Activated B cell treated with CpG ODN at 0.5 μM for 24 hours (primary cell): ENCODE data around the gene PEF1. TPM values are rescaled to one million over a fixed set of nuclear protein-coding genes. Genes with fewer than 3 reads are reported as not detected.
A peak's percentile ranks its signal among the peaks of the same experiment; 100 is the strongest.
"Not testable (repeated sequence)": the region's sequence is repeated elsewhere in the genome, so short reads cannot be mapped to it uniquely, and the experiment has no call there.

Source experiments
- ATAC-seq: fragments of 200-7000 bp; cut with Tn5 transposase; one replicate; pipeline ENCODE4 v1.10.0; 2021; ENCODE audit warnings: low read depth, mild to moderate bottlenecking, moderate library complexity
- CTCF ChIA-PET: fragments of 350-600 bp; sonication (Branson Sonifier 250); formaldehyde crosslinking; loops from one replicate; lab custom pipeline; 2021; ENCODE audit warnings: antibody characterized with exemption; lab: Charles Lee
- POLR2A ChIA-PET: fragments of 350-600 bp; sonication (Branson Sonifier 250); formaldehyde crosslinking; loops from one replicate; lab custom pipeline; 2021; ENCODE audit warnings: antibody characterized with exemption; lab: Charles Lee
- DNase-seq: peaks from one replicate; pipeline ENCODE4 v3.0.0; 2022
- H3K27ac Mint-ChIP-seq: one replicate; pipeline ENCODE4 v1.8.0; 2020; ENCODE audit warnings: mixed read lengths
- H3K27me3 Mint-ChIP-seq: one replicate; pipeline ENCODE4 v1.8.0; 2021; ENCODE audit warnings: mixed read lengths
- H3K36me3 Mint-ChIP-seq: one replicate; pipeline ENCODE4 v1.8.0; 2021; ENCODE audit warnings: low read depth, mixed read lengths
- H3K4me1 Mint-ChIP-seq: one replicate; pipeline ENCODE4 v1.8.0; 2021; ENCODE audit warnings: mixed read lengths
- H3K4me3 Mint-ChIP-seq: one replicate; pipeline ENCODE4 v1.8.0; 2020; ENCODE audit warnings: mild to moderate bottlenecking, mixed read lengths
- H3K9me3 Mint-ChIP-seq: one replicate; pipeline ENCODE4 v1.8.0; 2020; ENCODE audit warnings: mixed read lengths
- CTCF ChIP-seq: fragments of 200-600 bp; IDR thresholded peaks from one replicate; pipeline ENCODE4 v1.8.0; 2022; ENCODE audit warnings: antibody characterized with exemption, mild to moderate bottlenecking
- intact Hi-C: fragments of 100-400 bp; cut with micrococcal nuclease; formaldehyde crosslinking; loops from one replicate; pipeline ENCODE4 v1.15.1; 2024
- total RNA-seq: library from RNA; stranded (reverse); gene quantifications from 2 replicates; pipeline ENCODE4 v1.2.3, GENCODE V29; 2022

The PEF1 gene
- total RNA-seq, 1 donor from 2014 or later, result 58.0 TPM

- ChIA-PET CTCF (interaction anchor here (0.7 to 1.0 kb wide), 2 partner anchors 25 to 48 kb away, joined by 3 read pairs; partner anchors contain the start of gene HCRTR1), POLR2A (no interaction called here)
- DNase-seq, result no peak
- no peak overlapping the region for H3K4me3 Mint-ChIP-seq
- no peaks in the 10 kb centered on the region for H3K36me3 Mint-ChIP-seq
- ATAC-seq, result no peak
- no peak overlapping the region for H3K27ac Mint-ChIP-seq
- intact Hi-C loops, result no loop called here
- peaks cover 21% of the 10 kb centered on the region for H3K4me1 Mint-ChIP-seq
- H3K27me3 Mint-ChIP-seq, result peaks cover 25% of the 10 kb centered on the region
- H3K9me3 Mint-ChIP-seq, result no peaks in the 10 kb centered on the region
- no peak for TF ChIP-seq CTCF
Observed at GRCh38 chr1:31592132-31592531, 52.5 kb downstream of the PEF1 start.

- intact Hi-C loops, result no loop called here
- POLR2A ChIA-PET, result no interaction called here
- DNase-seq (peak; percentile 4), ATAC-seq (no peak)
- Mint-ChIP-seq H3K36me3 (no peaks in the 10 kb centered on the region), H3K4me3 (no peak overlapping the region), H3K27me3 (peaks cover 25% of the 10 kb centered on the region), H3K27ac (no peak overlapping the region), H3K4me1 (peaks cover 18% of the 10 kb centered on the region), H3K9me3 (no peaks in the 10 kb centered on the region)
- TF ChIP-seq CTCF, result no peak
- CTCF ChIA-PET, result interaction anchor here (1.2 to 1.4 kb wide), 2 partner anchors 11 to 38 kb away, joined by 3 to 4 read pairs; no protein-coding TSS in a partner anchor
Observed at GRCh38 chr1:31591425-31592093, 53.1 kb downstream of the PEF1 start.

- POLR2A ChIA-PET, result no interaction called here
- CTCF ChIA-PET, result no interaction called here
- Mint-ChIP-seq H3K4me3 (peak overlapping the region; percentile 32), H3K27me3 (peaks cover 26% of the 10 kb centered on the region), H3K4me1 (peaks cover 10% of the 10 kb centered on the region), H3K27ac (no peak overlapping the region), H3K36me3 (no peaks in the 10 kb centered on the region), H3K9me3 (no peaks in the 10 kb centered on the region)
- DNase-seq, result no peak
- no peak for TF ChIP-seq CTCF
- peak; percentile 18 for ATAC-seq
- intact Hi-C loops, result loop anchor here (1.0 to 2.0 kb wide), 2 partner anchors 16 to 28 kb away; partner anchors contain the start of gene HCRTR1
Observed at GRCh38 chr1:31588751-31589515, 55.7 kb downstream of the PEF1 start.

- intact Hi-C loops, result loop anchor here (1.0 to 2.0 kb wide), 2 partner anchors 17 to 29 kb away; partner anchors contain the start of gene HCRTR1
- H3K4me1 Mint-ChIP-seq, result peaks cover 10% of the 10 kb centered on the region
- no peak overlapping the region for H3K27ac Mint-ChIP-seq
- DNase-seq, result peak; percentile 46
- no peak overlapping the region for H3K4me3 Mint-ChIP-seq
- ChIA-PET POLR2A (interaction anchor here (0.5 to 1.1 kb wide), 3 partner anchors 18 to 31 kb away, joined by 3 to 5 read pairs (median 3); partner anchors contain the start of gene HCRTR1), CTCF (interaction anchor here (0.6 to 1.5 kb wide), 5 partner anchors 9 to 425 kb away, joined by 3 to 8 read pairs (median 3); no protein-coding TSS in a partner anchor)
- TF ChIP-seq CTCF, result no peak
- H3K36me3 Mint-ChIP-seq, result no peaks in the 10 kb centered on the region
- no peaks in the 10 kb centered on the region for H3K9me3 Mint-ChIP-seq
- peak; percentile 80 for ATAC-seq
- peaks cover 26% of the 10 kb centered on the region for H3K27me3 Mint-ChIP-seq
Observed at GRCh38 chr1:31587720-31588423, 56.8 kb downstream of the PEF1 start.

- H3K36me3 Mint-ChIP-seq, H3K9me3 Mint-ChIP-seq, DNase-seq, ATAC-seq, H3K27ac Mint-ChIP-seq, H3K4me3 Mint-ChIP-seq, H3K4me1 Mint-ChIP-seq, intact Hi-C loops: not testable (repeated sequence)
- peaks cover 26% of the 10 kb centered on the region for H3K27me3 Mint-ChIP-seq
- ChIA-PET CTCF (interaction anchor here (0.6 to 1.5 kb wide), 2 partner anchors 31 to 424 kb away, joined by 3 to 8 read pairs; no protein-coding TSS in a partner anchor), POLR2A (interaction anchor here (1.1 kb wide), 2 partner anchors 19 to 31 kb away, joined by 3 to 5 read pairs; partner anchors contain the start of gene HCRTR1)
Observed at GRCh38 chr1:31587328-31587699, 57.4 kb downstream of the PEF1 start.
